Mesendoderm (in vitro differentiated cells): ENCODE data around the gene NAAA.
"Not testable (repeated sequence)": the region's sequence is repeated elsewhere in the genome, so short reads cannot be mapped to it uniquely, and the experiment has no call there.

Experiments
- DNase-seq: peaks from one replicate; pipeline ENCODE4 v3.0.0; 2013
- H2AK5ac ChIP-seq: 2 replicates; pipeline ENCODE4 v1.6.1; 2013; ENCODE audit warnings: low read length, inconsistent platforms
- H2BK120ac ChIP-seq: 2 replicates; pipeline ENCODE4 v1.6.1; 2013; ENCODE audit warnings: low read depth, mild to moderate bottlenecking, low read length, moderate library complexity, mixed read lengths
- H2BK15ac ChIP-seq: replicated peaks from 2 replicates; pipeline ENCODE4 v1.6.1; 2013; ENCODE audit warnings: low read depth, mild to moderate bottlenecking, moderate library complexity
- H2BK5ac ChIP-seq: 2 replicates; pipeline ENCODE4 v1.6.1; 2013; ENCODE audit warnings: low read length, inconsistent platforms
- H3K18ac ChIP-seq: 2 replicates; pipeline ENCODE4 v1.6.1; 2013; ENCODE audit warnings: mild to moderate bottlenecking, low read length, mixed read lengths
- H3K23ac ChIP-seq: one replicate; pipeline ENCODE4 v1.6.1; 2013; ENCODE audit warnings: low read length
- H3K27ac ChIP-seq: 2 replicates; pipeline ENCODE4 v1.5.1; 2013; ENCODE audit warnings: low read depth, mild to moderate bottlenecking, inconsistent platforms, low read length, moderate library complexity
- H3K27me3 ChIP-seq: 2 replicates; pipeline ENCODE4 v1.6.1; 2013; ENCODE audit warnings: low read length, control low read depth, mild to moderate bottlenecking, inconsistent platforms; ENCODE audit not compliant: insufficient read depth, poor library complexity
- H3K36me3 ChIP-seq: 2 replicates; pipeline ENCODE4 v1.6.1; 2013; ENCODE audit warnings: low read length, inconsistent platforms; ENCODE audit not compliant: control insufficient read depth, insufficient read depth
- H3K4ac ChIP-seq: one replicate; pipeline ENCODE4 v1.6.1; 2013; ENCODE audit warnings: low read depth, mild to moderate bottlenecking, low read length, moderate library complexity
- H3K4me1 ChIP-seq: 2 replicates; pipeline ENCODE4 v1.6.1; 2013; ENCODE audit warnings: low read depth, low read length, inconsistent platforms; ENCODE audit not compliant: control insufficient read depth
- H3K4me2 ChIP-seq: 2 replicates; pipeline ENCODE4 v1.6.1; 2013; ENCODE audit warnings: low read length
- H3K4me3 ChIP-seq: 2 replicates; pipeline ENCODE4 v1.5.1; 2013; ENCODE audit warnings: mild to moderate bottlenecking, low read length
- H3K56ac ChIP-seq: one replicate; pipeline ENCODE4 v1.6.1; 2013; ENCODE audit warnings: low read length
- H3K79me1 ChIP-seq: 2 replicates; pipeline ENCODE4 v1.6.1; 2013; ENCODE audit warnings: low read length, inconsistent platforms
- H3K79me2 ChIP-seq: 2 replicates; pipeline ENCODE4 v1.6.1; 2013; ENCODE audit warnings: mild to moderate bottlenecking, low read length; ENCODE audit not compliant: control insufficient read depth, insufficient read depth
- H3K9ac ChIP-seq: 2 replicates; pipeline ENCODE4 v1.6.1; 2013; ENCODE audit warnings: low read length, inconsistent platforms
- H4K5ac ChIP-seq: one replicate; pipeline ENCODE4 v1.6.1; 2013; ENCODE audit warnings: low read length
- H4K8ac ChIP-seq: one replicate; pipeline ENCODE4 v1.6.1; 2013; ENCODE audit warnings: low read depth, mild to moderate bottlenecking, control low read depth, low read length, moderate library complexity
- WGBS: extraction: QIAGEN DNeasy Blood & Tissue Kit; methylation state at CpG from one replicate; pipeline ENCODE4 v1.1.7; 2013; ENCODE audit warnings: low lambda C conversion rate, missing lambda C conversion rate; ENCODE audit not compliant: insufficient coverage; ENCODE audit errors: extremely low coverage; 5-methylcytosine and 5-hydroxymethylcytosine counted together

Gene NAAA

GRCh38 chr4:75924916-75925315 is 15.9 kb downstream of the NAAA start:
- not testable (repeated sequence) for H3K4ac ChIP-seq, H4K8ac ChIP-seq, H3K27ac ChIP-seq, H2BK5ac ChIP-seq, H3K79me2 ChIP-seq, DNase-seq, H3K18ac ChIP-seq, H3K9ac ChIP-seq, H2AK5ac ChIP-seq, H3K56ac ChIP-seq, H2BK15ac ChIP-seq, H3K27me3 ChIP-seq, H3K4me3 ChIP-seq, H3K36me3 ChIP-seq, H4K5ac ChIP-seq, H2BK120ac ChIP-seq, H3K23ac ChIP-seq, H3K4me1 ChIP-seq, H3K79me1 ChIP-seq, H3K4me2 ChIP-seq
- WGBS, result no CpG with 5 or more reads among the region's 11 CpGs

DNA sequence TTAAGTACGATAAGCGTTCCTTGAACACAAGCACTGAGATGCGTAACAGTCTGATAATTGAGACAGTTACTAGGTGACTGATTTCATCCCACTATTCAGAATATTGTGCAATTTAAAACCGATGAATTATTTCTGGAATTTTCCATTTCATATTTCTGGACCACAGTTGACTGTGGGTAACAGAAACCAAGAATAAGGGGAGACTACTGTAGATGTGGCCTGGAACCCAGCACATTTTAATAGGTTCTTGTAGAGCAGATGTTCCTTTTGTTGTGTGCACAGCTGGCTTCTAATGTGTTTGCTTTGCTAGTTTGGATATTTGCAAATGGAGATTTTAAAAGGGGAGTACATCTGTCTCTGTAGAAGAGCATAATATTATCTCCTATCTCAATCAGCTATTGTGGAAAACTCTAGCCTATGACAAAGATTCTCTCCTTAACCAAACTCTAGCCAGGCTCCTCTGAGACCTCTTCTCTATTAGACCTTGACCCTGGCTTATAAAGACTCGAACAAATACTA is 16.4 kb downstream of the NAAA start:
- H2BK5ac ChIP-seq, result no peak overlapping the region
- no peak overlapping the region for H3K27ac ChIP-seq
- DNase-seq, result no peak
- H3K79me1 ChIP-seq, result no peaks in the 10 kb centered on the region
- no peak overlapping the region for H3K23ac ChIP-seq
- H2AK5ac ChIP-seq, result no peak overlapping the region
- no peak overlapping the region for H2BK15ac ChIP-seq
- H3K18ac ChIP-seq, result no peak overlapping the region
- WGBS, result no CpG with 5 or more reads among the region's 5 CpGs
- H3K27me3 ChIP-seq, result no peaks in the 10 kb centered on the region
- H4K8ac ChIP-seq, result no peak overlapping the region
- H3K4me2 ChIP-seq, result no peak overlapping the region
- no peak overlapping the region for H3K4ac ChIP-seq
- no peaks in the 10 kb centered on the region for H3K4me1 ChIP-seq
- no peak overlapping the region for H2BK120ac ChIP-seq
- no peak overlapping the region for H3K56ac ChIP-seq
- no peak overlapping the region for H4K5ac ChIP-seq
- no peak overlapping the region for H3K4me3 ChIP-seq
- H3K9ac ChIP-seq, result no peak overlapping the region
- no peaks in the 10 kb centered on the region for H3K79me2 ChIP-seq
- H3K36me3 ChIP-seq, result peaks cover 1% of the 10 kb centered on the region

DNA sequence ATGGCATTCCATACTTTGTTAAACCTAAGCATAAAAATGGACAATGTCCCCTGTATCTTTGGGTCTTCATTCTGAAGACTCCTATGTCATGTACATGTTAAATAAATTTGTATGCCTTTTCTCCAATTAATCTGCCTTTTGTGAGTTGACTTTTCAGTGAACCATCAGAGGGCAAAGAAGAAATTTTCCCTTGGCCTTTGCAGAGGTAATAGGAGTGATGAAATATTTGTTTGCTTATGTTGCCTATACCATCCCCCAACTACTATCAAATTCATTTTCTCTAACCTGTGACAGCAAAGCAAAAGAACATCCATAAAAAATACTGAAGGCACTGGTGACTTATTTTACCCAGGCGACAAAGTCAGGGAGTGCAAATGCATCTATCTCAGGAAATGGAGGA is 18.2 kb downstream of the NAAA start:
- Histone ChIP-seq H3K79me1 (no peaks in the 10 kb centered on the region), H2BK120ac (no peak overlapping the region)

GRCh38 chr4:75921910-75922309 is 18.9 kb downstream of the NAAA start:
- Histone ChIP-seq H2BK5ac (no peak overlapping the region), H4K5ac (no peak overlapping the region), H3K9ac (no peak overlapping the region), H3K27me3 (no peaks in the 10 kb centered on the region), H3K27ac (no peak overlapping the region), H3K4me2 (no peak overlapping the region), H3K18ac (no peak overlapping the region), H3K56ac (no peak overlapping the region), H3K79me1 (no peaks in the 10 kb centered on the region), H2BK15ac (no peak overlapping the region), H3K4me3 (no peak overlapping the region), H2AK5ac (no peak overlapping the region), H3K4me1 (no peaks in the 10 kb centered on the region), H3K23ac (no peak overlapping the region), H3K36me3 (peaks cover 1% of the 10 kb centered on the region), H3K4ac (no peak overlapping the region), H2BK120ac (no peak overlapping the region), H3K79me2 (no peaks in the 10 kb centered on the region), H4K8ac (no peak overlapping the region)
- no CpG with 5 or more reads among the region's 2 CpGs for WGBS
- DNase-seq, result no peak

More for the DNA sequence above, 18.2 kb downstream of the NAAA start:
- no peak overlapping the region for H2AK5ac ChIP-seq
- H4K8ac ChIP-seq, result no peak overlapping the region
- no peak overlapping the region for H2BK15ac ChIP-seq
- H3K79me2 ChIP-seq, result no peaks in the 10 kb centered on the region
- H3K4me2 ChIP-seq, result no peak overlapping the region
- H4K5ac ChIP-seq, result no peak overlapping the region
- no peak overlapping the region for H2BK5ac ChIP-seq
- no peak overlapping the region for H3K18ac ChIP-seq
- H3K9ac ChIP-seq, result no peak overlapping the region
- H3K23ac ChIP-seq, result no peak overlapping the region
- no peak overlapping the region for H3K4me3 ChIP-seq
- H3K36me3 ChIP-seq, result peaks cover 1% of the 10 kb centered on the region
- no CpG with 5 or more reads among the region's 1 CpG for WGBS
- no peak for DNase-seq
- no peak overlapping the region for H3K56ac ChIP-seq
- H3K4ac ChIP-seq, result no peak overlapping the region
- H3K4me1 ChIP-seq, result no peaks in the 10 kb centered on the region
- H3K27ac ChIP-seq, result no peak overlapping the region
- no peaks in the 10 kb centered on the region for H3K27me3 ChIP-seq

DNA sequence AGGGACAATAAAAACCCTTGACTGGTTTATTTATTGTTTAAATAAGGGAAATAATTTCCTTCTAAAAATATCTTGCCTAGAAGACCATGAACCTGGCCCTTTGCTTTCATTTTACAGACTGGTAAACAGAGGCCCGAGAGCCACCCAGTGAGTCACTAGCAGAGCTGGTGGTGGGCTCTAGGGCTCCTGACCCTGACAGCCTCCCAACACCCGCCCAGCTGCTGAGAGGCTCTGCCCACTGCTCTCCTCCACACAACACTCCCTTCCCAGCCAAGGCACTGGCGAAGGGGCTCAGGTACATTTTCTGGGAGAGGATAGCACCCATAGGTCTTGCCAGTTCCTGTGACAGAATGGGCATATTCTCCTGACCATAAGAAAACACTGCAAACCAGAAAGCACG is 20.5 kb downstream of the NAAA start:
- Histone ChIP-seq H3K4me1 (no peaks in the 10 kb centered on the region), H3K79me2 (no peaks in the 10 kb centered on the region), H3K18ac (no peak overlapping the region), H3K27me3 (no peaks in the 10 kb centered on the region), H3K4me3 (no peak overlapping the region), H3K4ac (no peak overlapping the region), H4K5ac (no peak overlapping the region), H2BK15ac (no peak overlapping the region), H2AK5ac (no peak overlapping the region), H3K56ac (no peak overlapping the region), H2BK120ac (no peak overlapping the region), H3K27ac (no peak overlapping the region), H3K4me2 (no peak overlapping the region), H3K79me1 (no peaks in the 10 kb centered on the region), H3K36me3 (peaks cover 1% of the 10 kb centered on the region), H4K8ac (no peak overlapping the region), H3K9ac (no peak overlapping the region), H2BK5ac (no peak overlapping the region), H3K23ac (no peak overlapping the region)
- WGBS, result no CpG with 5 or more reads among the region's 4 CpGs
- DNase-seq, result no peak

- no peak overlapping the region for H3K18ac ChIP-seq
- no peak overlapping the region for H3K9ac ChIP-seq
- H3K79me2 ChIP-seq, result no peaks in the 10 kb centered on the region
- H3K4ac ChIP-seq, result no peak overlapping the region
- no peak overlapping the region for H3K4me2 ChIP-seq
- peaks cover 1% of the 10 kb centered on the region for H3K36me3 ChIP-seq
- H3K4me3 ChIP-seq, result no peak overlapping the region
- DNase-seq, result no peak
- no CpG with 5 or more reads among the region's 3 CpGs for WGBS
- H4K8ac ChIP-seq, result no peak overlapping the region
- H2BK5ac ChIP-seq, result no peak overlapping the region
- no peak overlapping the region for H2BK120ac ChIP-seq
- H4K5ac ChIP-seq, result no peak overlapping the region
- H3K23ac ChIP-seq, result no peak overlapping the region
- H3K27ac ChIP-seq, result no peak overlapping the region
- H2AK5ac ChIP-seq, result no peak overlapping the region
- H3K4me1 ChIP-seq, result no peaks in the 10 kb centered on the region
- H3K56ac ChIP-seq, result no peak overlapping the region
- no peak overlapping the region for H2BK15ac ChIP-seq
- H3K79me1 ChIP-seq, result no peaks in the 10 kb centered on the region
- H3K27me3 ChIP-seq, result no peaks in the 10 kb centered on the region
Measured at GRCh38 chr4:75919920-75920319, 20.9 kb downstream of the NAAA start.
